HG02943 (cell line): ENCODE measurements around the gene FTCD.

Experiments used
- ATAC-seq: cut with Tn5 transposase; IDR thresholded peaks from one replicate; pipeline ENCODE4 v1.9.1; 2021; ENCODE audit warnings: mild to moderate bottlenecking, low read depth, moderate library complexity; ENCODE audit not compliant: unreplicated experiment

FTCD gene

GRCh38 chr21:46124926-46125845 is 30.2 kb downstream of the FTCD start:
- ATAC-seq: no peak

DNA sequence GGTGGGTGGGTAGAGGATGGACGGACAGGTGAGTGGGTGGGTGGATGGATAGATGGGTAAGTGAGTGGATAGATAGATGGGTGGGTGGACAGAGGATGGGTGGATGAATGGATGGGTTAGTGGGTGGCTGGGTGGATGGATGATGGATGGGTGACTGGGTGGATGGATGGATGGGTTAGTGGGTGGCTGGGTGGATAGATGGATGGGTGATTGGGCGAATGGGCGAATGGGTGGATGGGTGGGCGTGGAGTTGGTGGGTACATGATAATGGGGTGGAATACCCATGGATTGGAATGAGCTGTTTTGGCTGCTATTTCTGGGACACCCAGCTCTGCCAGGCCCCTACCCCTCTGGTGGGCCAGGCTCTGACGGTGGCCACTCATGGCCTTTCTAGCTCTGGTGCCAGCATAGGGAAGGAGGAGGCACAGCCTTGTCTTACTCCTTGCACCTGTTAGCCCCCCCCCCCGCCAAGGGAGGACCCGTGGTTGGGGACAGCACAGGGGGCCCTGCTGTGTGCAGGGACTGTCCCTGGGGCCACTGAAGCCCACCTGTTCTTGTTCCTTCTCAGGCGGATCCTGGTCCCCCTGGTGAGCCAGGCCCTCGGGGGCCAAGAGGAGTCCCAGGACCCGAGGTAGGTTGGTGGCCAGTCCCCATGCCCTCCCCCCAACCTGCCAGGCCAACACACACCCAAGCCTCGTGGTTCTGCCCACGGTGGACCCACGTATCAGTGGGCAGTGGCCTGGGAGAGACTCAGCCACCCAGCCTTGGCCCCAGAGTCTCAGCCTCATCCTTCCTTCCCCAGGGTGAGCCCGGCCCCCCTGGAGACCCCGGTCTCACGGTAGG is 31.1 kb downstream of the FTCD start:
- no peak for ATAC-seq

- no peak for ATAC-seq
Observed at GRCh38 chr21:46122758-46123683, 32.4 kb downstream of the FTCD start.

DNA sequence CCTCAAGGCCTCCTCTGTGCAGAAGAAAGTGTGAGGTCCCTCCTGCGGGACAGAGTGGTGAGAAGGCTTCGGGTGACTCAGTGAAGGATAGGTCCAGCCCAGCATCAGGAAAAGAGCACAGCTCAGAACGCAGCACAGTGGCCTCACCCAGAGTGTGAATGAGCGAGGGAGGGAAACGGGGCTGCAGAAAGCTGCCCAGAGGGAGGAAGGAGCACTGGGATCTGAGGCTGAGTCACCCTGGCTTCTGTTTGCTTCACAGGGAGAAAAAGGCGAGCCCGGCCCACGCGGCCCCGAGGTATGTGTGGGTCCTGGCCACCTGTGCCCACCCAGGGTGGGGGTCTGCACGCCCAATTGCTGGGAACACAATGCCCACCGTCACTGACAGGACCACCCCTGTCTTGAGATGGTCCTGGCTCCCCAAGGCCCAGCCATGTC is 33.1 kb downstream of the FTCD start:
- no peak for ATAC-seq

GRCh38 chr21:46121286-46122221 is 33.8 kb downstream of the FTCD start:
- no peak for ATAC-seq

- ATAC-seq: no peak
Observed at GRCh38 chr21:46120301-46121285, 34.8 kb downstream of the FTCD start.

GRCh38 chr21:46119637-46120271 is 35.6 kb downstream of the FTCD start:
- no peak for ATAC-seq

- no peak for ATAC-seq
Observed at GRCh38 chr21:46119144-46119636, 36.2 kb downstream of the FTCD start.

GRCh38 chr21:46118316-46119143 is 36.8 kb downstream of the FTCD start:
- no peak for ATAC-seq

DNA sequence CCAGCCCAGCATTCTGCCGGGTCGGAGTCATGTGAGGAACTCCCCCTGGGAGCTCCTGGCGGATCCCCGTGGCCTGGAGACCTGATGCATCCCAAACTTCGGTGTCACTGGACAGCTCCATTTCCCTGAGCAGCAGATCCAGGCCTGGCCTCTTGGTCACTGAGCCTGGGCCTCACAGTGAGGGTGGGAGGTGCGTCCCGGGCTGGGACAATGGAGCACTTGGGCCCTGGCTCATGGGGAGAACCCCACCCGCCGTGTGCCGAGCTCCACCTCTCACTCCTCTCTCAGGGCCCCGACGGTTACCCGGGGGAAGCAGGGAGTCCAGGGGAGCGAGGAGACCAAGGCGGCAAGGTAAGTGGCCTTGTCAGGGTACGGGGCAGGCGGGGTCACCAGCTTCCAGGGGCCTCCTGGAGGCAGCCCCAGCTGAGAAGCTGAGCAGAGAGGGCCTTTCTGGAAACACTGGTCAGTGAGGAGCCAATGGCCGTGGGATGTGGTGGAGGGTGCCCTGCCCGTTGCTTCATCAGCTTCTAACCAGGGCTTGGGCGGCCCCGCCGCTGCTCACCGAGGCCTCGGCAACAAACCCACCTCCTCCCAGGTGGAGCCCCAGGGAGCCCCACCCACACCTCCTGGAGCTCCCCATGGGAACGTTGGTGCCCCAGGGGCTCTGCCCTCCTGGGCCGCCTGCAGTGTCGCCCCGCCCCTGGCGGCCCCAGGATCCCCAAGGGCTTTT is 37.6 kb downstream of the FTCD start:
- ATAC-seq: no peak

DNA sequence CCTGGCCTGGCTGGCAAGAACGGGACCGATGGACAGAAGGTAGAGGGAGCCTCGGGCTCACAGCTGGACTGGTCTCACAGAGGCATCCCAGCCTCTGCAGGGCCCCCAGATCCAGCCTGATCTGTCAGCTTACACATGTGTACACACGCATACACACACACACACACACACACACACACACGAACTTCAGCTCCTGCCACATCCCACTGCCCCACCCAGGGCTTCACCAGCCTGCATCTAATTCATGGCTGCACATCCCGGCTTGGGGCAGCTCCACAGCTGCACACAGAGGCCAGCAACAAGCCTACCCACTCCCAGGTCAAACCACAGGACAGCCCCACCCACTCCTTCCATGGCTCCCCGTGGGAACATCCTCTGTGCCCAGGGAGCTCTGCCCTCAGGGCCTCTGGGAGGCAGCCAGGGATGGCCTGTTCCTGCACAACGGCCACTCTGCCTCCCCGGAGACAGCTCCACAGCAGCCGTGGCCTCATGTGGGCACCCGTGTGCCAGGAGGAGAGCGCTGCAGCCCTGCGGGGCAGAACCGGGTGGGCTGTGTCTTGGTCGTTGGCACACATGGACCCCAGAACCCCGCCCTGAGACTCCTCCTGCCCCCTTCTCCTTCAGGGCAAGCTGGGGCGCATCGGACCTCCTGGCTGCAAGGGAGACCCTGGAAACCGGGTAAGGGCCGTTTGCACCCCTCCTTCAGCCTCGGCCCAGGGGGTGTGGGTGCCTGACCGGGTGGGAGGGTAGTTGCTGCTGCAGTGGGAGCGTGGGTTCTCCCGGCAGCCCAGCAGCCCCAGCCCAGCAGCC is 38.4 kb downstream of the FTCD start:
- no peak for ATAC-seq

DNA sequence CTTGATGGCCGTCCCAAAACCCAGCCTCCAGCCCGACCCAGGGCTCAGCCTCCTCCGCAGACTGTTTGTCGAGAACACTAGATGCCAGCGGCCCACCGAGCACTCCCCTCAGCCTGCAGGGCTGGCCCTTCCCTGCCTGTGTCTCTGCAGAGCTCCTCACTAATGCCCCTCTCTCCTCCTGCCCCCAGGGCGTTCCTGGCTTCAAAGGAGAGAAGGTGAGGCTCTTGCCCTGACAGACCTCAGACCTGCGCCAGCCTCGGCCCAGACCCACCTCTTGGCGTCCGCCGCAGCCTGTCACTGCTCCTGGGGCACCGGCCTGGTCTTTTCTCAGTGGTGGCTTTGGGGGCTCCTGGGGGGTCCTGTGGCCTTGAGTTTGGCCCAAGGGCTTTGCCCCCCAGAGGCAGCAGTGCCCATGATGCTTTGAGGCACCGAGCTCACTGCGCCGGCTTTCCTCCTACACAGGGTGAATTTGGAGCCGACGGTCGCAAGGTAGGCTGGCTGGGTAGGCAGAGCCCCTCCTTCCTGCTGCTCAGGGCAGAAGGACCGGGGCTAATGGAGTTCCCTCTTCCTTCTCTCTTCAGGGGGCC is 39.1 kb downstream of the FTCD start:
- ATAC-seq: no peak

- no peak for ATAC-seq
Observed at GRCh38 chr21:46115441-46116188, 39.8 kb downstream of the FTCD start.

DNA sequence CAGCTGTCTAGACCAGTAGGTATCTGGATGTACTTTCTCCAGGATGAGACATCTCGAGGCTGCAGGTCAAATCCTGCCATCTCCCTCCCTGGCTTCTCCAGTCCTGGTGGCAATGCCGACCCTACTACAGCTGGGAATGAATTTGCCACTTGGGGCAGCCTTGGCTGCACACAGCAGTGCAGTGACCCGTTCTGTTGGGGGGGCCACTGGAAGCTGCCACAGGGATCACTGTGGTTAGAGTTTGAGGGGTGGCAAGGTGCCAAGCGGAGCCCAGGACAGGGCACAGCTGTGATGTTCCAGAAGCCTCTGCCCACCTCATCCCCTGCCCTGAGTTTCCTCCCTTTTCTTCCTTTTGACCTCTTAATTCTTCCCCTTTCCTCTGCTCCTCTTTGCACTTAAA is 40.4 kb downstream of the FTCD start:
- ATAC-seq: no peak
